CD14-positive monocyte (primary cell): ENCODE results near the gene WEE2. TPM values are rescaled to one million over a fixed set of nuclear protein-coding genes. Genes with fewer than 3 reads are reported as not detected.

ENCODE experiments used
- DNase-seq, 3 donors: peaks; one replicate each; pipeline ENCODE4 v3.0.0-alpha.2; 2011 to 2022
- H2AFZ ChIP-seq: 2 replicates; pipeline ENCODE4 v1.6.0; 2012; ENCODE audit warnings: mild to moderate bottlenecking, low read depth, low read length, inconsistent platforms; ENCODE audit not compliant: insufficient read depth, poor library complexity, severe bottlenecking
- H3K27ac ChIP-seq, 2 donors: 1 replicate in 1 of 2; 2 replicates in 1 of 2; pipeline ENCODE4 v1.5.1; 2012 to 2013; ENCODE audit warnings: low read length in 2 of 2, control low read depth in 1 of 2, inconsistent platforms in 1 of 2, low read depth in 1 of 2, mild to moderate bottlenecking in 1 of 2
- H3K27me3 ChIP-seq, 2 donors: one replicate each; pipeline versions ENCODE4 v1.6.0 to v1.6.1; 2011 to 2013; ENCODE audit warnings: low read length in 2 of 2; ENCODE audit not compliant: control insufficient read depth in 2 of 2, insufficient read depth in 2 of 2
- H3K36me3 ChIP-seq, 2 donors: replicated peaks in 1 of 2; 1 replicate in 1 of 2; 2 replicates in 1 of 2; pipeline versions ENCODE4 v1.5.1 to v1.6.1; 2012 to 2013; ENCODE audit warnings: low read length in 2 of 2, control low read depth in 1 of 2, inconsistent platforms in 1 of 2, mild to moderate bottlenecking in 1 of 2; ENCODE audit not compliant: insufficient read depth in 2 of 2, control insufficient read depth in 1 of 2
- H3K4me1 ChIP-seq, 2 donors: 1 replicate in 1 of 2; 2 replicates in 1 of 2; pipeline versions ENCODE4 v1.5.1 to v1.6.1; 2012 to 2013; ENCODE audit warnings: low read length in 2 of 2, control low read depth in 1 of 2, inconsistent platforms in 1 of 2, mild to moderate bottlenecking in 1 of 2, moderate library complexity in 1 of 2; ENCODE audit not compliant: insufficient read depth in 2 of 2, control insufficient read depth in 1 of 2
- H3K4me2 ChIP-seq: replicated peaks from 2 replicates; pipeline ENCODE3; 2012; ENCODE audit warnings: low read length, moderate library complexity, mild to moderate bottlenecking; ENCODE audit not compliant: poor library complexity, severe bottlenecking; ENCODE audit errors: extremely low read depth
- H3K4me3 ChIP-seq, 3 experiments: fragments of 200-600 bp in 1 of 3; sonication (generic) in 1 of 3; replicated peaks in 1 of 3; 1 replicate in 2 of 3; 2 replicates in 1 of 3; pipeline ENCODE4 v1.5.1; 2011 to 2013; ENCODE audit warnings: low read length in 3 of 3, mild to moderate bottlenecking in 3 of 3, control low read depth in 2 of 3, low read depth in 2 of 3, inconsistent platforms in 1 of 3, moderate library complexity in 1 of 3
- H3K79me2 ChIP-seq: 2 replicates; pipeline ENCODE4 v1.6.0; 2012; ENCODE audit warnings: mild to moderate bottlenecking, control low read depth, inconsistent platforms, low read length, moderate library complexity; ENCODE audit not compliant: insufficient read depth
- H3K9ac ChIP-seq: 2 replicates; pipeline ENCODE4 v1.6.0; 2017; ENCODE audit warnings: low read length, mild to moderate bottlenecking; ENCODE audit not compliant: insufficient read depth, poor library complexity, severe bottlenecking
- H3K9me3 ChIP-seq, 2 donors: replicated peaks in 1 of 2; 1 replicate in 1 of 2; 2 replicates in 1 of 2; pipeline versions ENCODE4 v1.5.1 to v1.6.1; 2012 to 2013; ENCODE audit warnings: low read length in 2 of 2, control low read depth in 1 of 2; ENCODE audit not compliant: control insufficient read depth in 1 of 2, insufficient read depth in 1 of 2
- H4K20me1 ChIP-seq: 2 replicates; pipeline ENCODE4 v1.6.0; 2012; ENCODE audit warnings: mild to moderate bottlenecking, low read length, control low read depth, moderate library complexity; ENCODE audit not compliant: insufficient read depth
- H3K27ac Mint-ChIP-seq, 7 donors: one replicate each; pipeline ENCODE4 v1.8.0; 2020; ENCODE audit warnings: mild to moderate bottlenecking in 7 of 7, mixed read lengths in 7 of 7, moderate library complexity in 6 of 7, inconsistent platforms in 2 of 7
- H3K27me3 Mint-ChIP-seq, 3 donors: one replicate each; pipeline ENCODE4 v1.8.0; 2021 to 2022; ENCODE audit warnings: low read depth in 3 of 3, mild to moderate bottlenecking in 3 of 3, mixed read lengths in 3 of 3, moderate library complexity in 3 of 3, inconsistent platforms in 1 of 3
- H3K36me3 Mint-ChIP-seq, 2 donors: one replicate each; pipeline ENCODE4 v1.8.0; 2020; ENCODE audit warnings: mixed read lengths in 2 of 2, inconsistent platforms in 1 of 2, mild to moderate bottlenecking in 1 of 2
- H3K4me1 Mint-ChIP-seq: one replicate; pipeline ENCODE4 v1.8.0; 2020; ENCODE audit warnings: mild to moderate bottlenecking, mixed read lengths
- H3K4me3 Mint-ChIP-seq, 2 donors: one replicate each; pipeline ENCODE4 v1.8.0; 2020; ENCODE audit warnings: mild to moderate bottlenecking in 2 of 2, mixed read lengths in 2 of 2, moderate library complexity in 1 of 2
- H3K9me3 Mint-ChIP-seq, 7 donors: one replicate each; pipeline ENCODE4 v1.8.0; 2020 to 2022; ENCODE audit warnings: mixed read lengths in 7 of 7, mild to moderate bottlenecking in 6 of 7, moderate library complexity in 6 of 7, inconsistent platforms in 2 of 7
- CTCF ChIP-seq: fragments of 200-600 bp; IDR thresholded peaks from one replicate; pipeline ENCODE4 v1.8.0; 2022; ENCODE audit warnings: antibody characterized with exemption, mild to moderate bottlenecking
- WGBS: methylation state at CpG from one replicate; pipeline ENCODE4 v1.1.5; 2013; ENCODE audit warnings: missing lambda C conversion rate; ENCODE audit not compliant: insufficient coverage; 5-methylcytosine and 5-hydroxymethylcytosine counted together
- intact Hi-C, 2 donors: fragments of 100-400 bp; cut with micrococcal nuclease; formaldehyde crosslinking; loops; one replicate each; pipeline versions ENCODE4 v1.15.0 to v1.15.1; 2023
- polyA plus RNA-seq, 3 donors: library from polyadenylated mRNA; depleted of rRNA in 1 of 3; unstranded in 2 of 3; stranded (reverse) in 1 of 3; fragments of 300-500 nt in 2 of 3; fragments of >200 nt in 1 of 3; fragmentation: Illumina TruSeq in 2 of 3; gene quantifications; 1 replicate in 2 of 3; 2 replicates in 1 of 3; pipeline ENCODE4 v1.2.3, GENCODE V29; 2012 to 2021

Gene WEE2
- polyA plus RNA-seq, 3 donors, result not detected

- Mint-ChIP-seq H3K4me3 (no peak overlapping the region), H3K4me1 (no peaks in the 10 kb centered on the region), H3K27me3 (no peaks in the 10 kb centered on the region), H3K36me3 (peaks cover 12 to 17% of the 10 kb centered on the region in 2 donors), H3K9me3 (no peaks in the 10 kb centered on the region), H3K27ac (no peak overlapping the region)
- Histone ChIP-seq H2AFZ (no peak overlapping the region), H3K27ac (no peak overlapping the region), H3K79me2 (no peaks in the 10 kb centered on the region), H3K4me2 (no peak overlapping the region), H4K20me1 (no peaks in the 10 kb centered on the region), H3K36me3 (peaks cover 5 to 16% of the 10 kb centered on the region in 2 donors), H3K9me3 (no peaks in the 10 kb centered on the region), H3K9ac (no peak overlapping the region), H3K4me1 (no peaks in the 10 kb centered on the region), H3K4me3 (no peak overlapping the region), H3K27me3 (no peaks in the 10 kb centered on the region)
- TF ChIP-seq CTCF, result no peak
- WGBS, result 100% methylated on average over 1 of the region's 3 CpGs
- no peak for DNase-seq
- intact Hi-C loops, result no loop called here
These were observed 22.1 kb upstream of the WEE2 start for GRCh38 chr7:141686074-141686473.

- no peak for TF ChIP-seq CTCF
- no peak overlapping the region for H3K27ac Mint-ChIP-seq
These were observed 21.5 kb upstream of the WEE2 start for GRCh38 chr7:141686670-141687069.

More at GRCh38 chr7:141686670-141687069, 21.5 kb upstream of the WEE2 start:
- no peaks in the 10 kb centered on the region for H3K4me1 Mint-ChIP-seq
- no peak for DNase-seq
- Histone ChIP-seq H3K4me3 (no peak overlapping the region), H3K9me3 (no peaks in the 10 kb centered on the region), H3K4me2 (no peak overlapping the region), H4K20me1 (no peaks in the 10 kb centered on the region), H3K4me1 (no peaks in the 10 kb centered on the region), H3K27me3 (no peaks in the 10 kb centered on the region), H3K36me3 (peaks cover 5 to 16% of the 10 kb centered on the region in 2 donors), H3K27ac (no peak overlapping the region), H3K79me2 (no peaks in the 10 kb centered on the region), H2AFZ (no peak overlapping the region), H3K9ac (no peak overlapping the region)
- peaks cover 11 to 12% of the 10 kb centered on the region in 2 donors for H3K36me3 Mint-ChIP-seq
- no peaks in the 10 kb centered on the region for H3K9me3 Mint-ChIP-seq
- no peaks in the 10 kb centered on the region for H3K27me3 Mint-ChIP-seq
- no peak overlapping the region for H3K4me3 Mint-ChIP-seq
- intact Hi-C loops, result no loop called here
- 97% methylated on average over 6 of the region's 6 CpGs for WGBS
